Karpas-422 (cell line): ENCODE data around the gene PRKCE. TPM values are rescaled to one million over a fixed set of nuclear protein-coding genes. Genes with fewer than 3 reads are reported as not detected.

Experiments used
- DNase-seq: peaks from one replicate; pipeline ENCODE4 v3.0.0-alpha.2; 2015
- H2AFZ ChIP-seq: fragments of 200-600 bp; sonication (generic); 2 replicates; pipeline ENCODE4 v1.6.1; 2014; ENCODE audit warnings: antibody characterized with exemption, low read length, mixed read lengths
- H3K27ac ChIP-seq: fragments of 200-600 bp; sonication (generic); 2 replicates; pipeline ENCODE4 v1.5.1; 2014; ENCODE audit warnings: mild to moderate bottlenecking, low read length, moderate library complexity
- H3K27me3 ChIP-seq: fragments of 200-600 bp; sonication (generic); 2 replicates; pipeline ENCODE4 v1.6.1; 2014; ENCODE audit warnings: low read length, mixed read lengths
- H3K36me3 ChIP-seq: fragments of 200-600 bp; sonication (generic); 2 replicates; pipeline ENCODE4 v1.6.1; 2014; ENCODE audit warnings: low read length, mixed read lengths; ENCODE audit not compliant: insufficient read depth
- H3K4me1 ChIP-seq: fragments of 200-600 bp; sonication (generic); 2 replicates; pipeline ENCODE4 v1.6.1; 2014; ENCODE audit warnings: mild to moderate bottlenecking, low read length, mixed read lengths
- H3K4me2 ChIP-seq: fragments of 200-600 bp; sonication (generic); 2 replicates; pipeline ENCODE4 v1.6.1; 2014; ENCODE audit warnings: low read length, low read depth, mild to moderate bottlenecking; ENCODE audit not compliant: poor library complexity, severe bottlenecking
- H3K4me3 ChIP-seq: fragments of 200-600 bp; sonication (generic); 2 replicates; pipeline ENCODE4 v1.5.1; 2014; ENCODE audit warnings: mild to moderate bottlenecking, antibody characterized with exemption, low read length, mixed read lengths
- H3K79me2 ChIP-seq: fragments of 200-600 bp; sonication (generic); 2 replicates; pipeline ENCODE4 v1.6.1; 2014; ENCODE audit warnings: mild to moderate bottlenecking, low read length, mixed read lengths
- H3K9ac ChIP-seq: fragments of 200-600 bp; sonication (generic); 2 replicates; pipeline ENCODE4 v1.6.0; 2014; ENCODE audit warnings: low read length
- H3K9me2 ChIP-seq: fragments of 200-600 bp; sonication (generic), shearing (Covaris generic); replicated peaks from 2 replicates; pipeline ENCODE4 v1.6.0; 2014; ENCODE audit warnings: mild to moderate bottlenecking, low read length, moderate library complexity; ENCODE audit not compliant: insufficient read depth
- H3K9me3 ChIP-seq: fragments of 300-700, 200-600 bp; sonication (generic); 2 replicates; pipeline ENCODE4 v1.6.1; 2014; ENCODE audit warnings: low read length, mixed read lengths
- H4K20me1 ChIP-seq: fragments of 200-600 bp; sonication (generic); 2 replicates; pipeline ENCODE4 v1.6.1; 2014; ENCODE audit warnings: mild to moderate bottlenecking, antibody characterized with exemption, low read length, low read depth; ENCODE audit not compliant: insufficient read depth
- total RNA-seq: library from RNA; depleted of rRNA; stranded (reverse); fragments of >200 nt; shearing (Covaris generic); gene quantifications from 2 replicates; pipeline ENCODE4 v1.2.3, GENCODE V29; 2014; ENCODE audit warnings: low replicate concordance

PRKCE gene
- total RNA-seq, 1 experiment from 2014 or later, result 61.8 TPM

DNA sequence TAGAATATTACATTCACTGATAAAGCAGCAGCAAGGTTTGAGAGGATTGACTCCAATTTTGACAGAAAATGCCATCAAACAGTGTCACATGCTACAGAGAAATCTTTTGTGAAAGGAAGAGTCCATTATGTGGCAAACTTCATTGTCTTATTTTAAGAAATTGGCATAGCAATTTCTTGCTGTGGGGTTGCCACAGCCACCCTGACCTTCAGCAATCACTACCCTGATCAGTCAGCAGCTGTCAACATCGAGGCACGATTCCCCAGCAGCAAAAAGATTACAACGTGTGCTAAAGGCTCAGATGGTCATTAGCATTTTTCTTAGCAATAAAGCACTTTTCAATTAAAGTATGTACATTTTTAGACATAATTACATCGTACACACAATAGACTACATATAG is 74.7 kb downstream of the PRKCE start:
- peak; percentile 53 for DNase-seq
- Histone ChIP-seq H4K20me1 (no peaks in the 10 kb centered on the region), H3K4me1 (peaks cover 97% of the 10 kb centered on the region), H3K9me3 (no peaks in the 10 kb centered on the region), H3K4me2 (peak overlapping the region; percentile 68), H3K4me3 (peak overlapping the region; percentile 35), H3K9ac (peak overlapping the region; percentile 43), H2AFZ (no peak overlapping the region), H3K79me2 (peaks cover 94% of the 10 kb centered on the region), H3K9me2 (no peaks in the 10 kb centered on the region), H3K27me3 (no peaks in the 10 kb centered on the region), H3K27ac (peak overlapping the region; percentile 94), H3K36me3 (0 out of 2 replicates have a peak, but pooled peaks cover 4% of the 10 kb centered on the region)

DNA sequence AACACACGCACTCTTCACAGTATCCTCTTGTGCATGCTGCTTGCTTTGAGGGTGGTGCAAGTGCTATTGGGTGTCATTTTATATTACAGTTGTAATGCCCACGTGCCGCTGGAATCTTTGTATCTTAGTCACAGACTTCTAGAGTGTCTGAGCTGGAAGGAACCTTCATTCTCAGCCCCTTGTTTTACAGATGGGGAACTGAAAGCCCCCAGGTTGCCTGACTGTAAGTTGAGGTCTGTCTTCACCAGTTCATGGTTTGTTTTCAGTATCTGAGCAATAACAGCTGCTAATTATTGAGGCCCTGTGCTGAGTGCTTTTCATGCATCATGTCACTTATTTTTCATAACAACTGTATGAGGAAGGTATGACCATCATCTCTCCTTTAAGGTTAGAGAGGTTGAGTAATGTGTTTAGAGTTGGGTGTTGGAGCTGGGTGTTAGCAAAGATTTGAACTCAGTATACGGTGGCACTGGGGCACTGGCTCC is 77.0 kb downstream of the PRKCE start:
- H3K9ac ChIP-seq, result peak overlapping the region; percentile 60
- H3K4me3 ChIP-seq, result peak overlapping the region; percentile 46; the same call in 1 of the 2 replicates
- no peaks in the 10 kb centered on the region for H4K20me1 ChIP-seq
- H3K36me3 ChIP-seq, result peaks cover 4% of the 10 kb centered on the region; the same call in 1 of the 2 replicates
- peak; percentile 84 for DNase-seq
- H3K27ac ChIP-seq, result peak overlapping the region; percentile 94
- peaks cover 99% of the 10 kb centered on the region for H3K79me2 ChIP-seq
- peaks cover 85% of the 10 kb centered on the region for H3K4me1 ChIP-seq
- no peak overlapping the region for H2AFZ ChIP-seq
- H3K4me2 ChIP-seq, result peak overlapping the region; percentile 68
- no peaks in the 10 kb centered on the region for H3K9me3 ChIP-seq
- H3K9me2 ChIP-seq, result no peaks in the 10 kb centered on the region
- no peaks in the 10 kb centered on the region for H3K27me3 ChIP-seq

DNA sequence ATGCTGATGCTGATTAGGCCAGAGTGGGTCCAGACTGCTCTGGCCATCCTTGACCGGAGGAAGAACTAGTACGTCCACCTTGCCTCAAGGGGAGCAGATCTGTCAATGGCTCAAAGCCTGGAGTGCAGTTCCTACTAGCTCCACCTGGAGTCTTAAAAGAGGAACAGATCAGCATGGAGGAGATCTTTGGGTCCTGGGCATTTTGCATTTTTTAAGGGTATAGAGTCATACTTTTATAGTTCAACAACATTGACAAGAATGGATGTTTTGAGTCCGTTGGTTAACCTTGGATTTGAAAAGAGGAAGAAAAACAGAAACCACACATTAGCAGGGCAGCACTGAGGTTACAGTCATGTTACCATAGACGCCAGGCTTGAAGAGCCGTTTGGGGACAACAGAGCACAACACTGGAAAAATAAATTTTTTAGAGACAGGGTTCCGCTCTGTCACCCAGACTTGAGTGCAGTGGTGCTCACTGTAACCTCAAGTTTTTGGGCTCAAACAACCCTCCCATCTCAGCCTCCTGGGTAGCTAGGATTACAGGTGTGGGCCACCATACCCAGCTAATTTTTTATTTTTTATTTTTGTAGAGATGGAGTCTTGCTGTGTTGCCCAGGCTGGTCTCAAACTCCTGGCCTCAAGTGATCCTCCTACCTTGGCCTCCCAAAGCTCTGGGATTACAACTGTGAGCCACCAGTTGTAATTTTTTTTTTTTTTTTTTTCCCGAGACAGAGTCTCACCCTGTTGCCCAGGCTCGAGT is 78.5 kb downstream of the PRKCE start:
- DNase-seq, result peak; percentile 87
- peaks cover 4% of the 10 kb centered on the region; the same call in 1 of the 2 replicates for H3K36me3 ChIP-seq
- no peaks in the 10 kb centered on the region for H3K9me3 ChIP-seq
- peaks cover 7% of the 10 kb centered on the region; the same call in 1 of the 2 replicates for H4K20me1 ChIP-seq
- no peaks in the 10 kb centered on the region for H3K27me3 ChIP-seq
- H2AFZ ChIP-seq, result no peak overlapping the region
- peak overlapping the region; percentile 94 for H3K27ac ChIP-seq
- H3K4me2 ChIP-seq, result peak overlapping the region; percentile 68
- H3K4me1 ChIP-seq, result peaks cover 79% of the 10 kb centered on the region
- H3K79me2 ChIP-seq, result peaks cover 97% of the 10 kb centered on the region
- no peaks in the 10 kb centered on the region for H3K9me2 ChIP-seq
- H3K9ac ChIP-seq, result peak overlapping the region; percentile 60
- peak overlapping the region; percentile 46 for H3K4me3 ChIP-seq

- Histone ChIP-seq H3K9me3 (no peaks in the 10 kb centered on the region), H4K20me1 (peaks cover 10% of the 10 kb centered on the region; the same call in 1 of the 2 replicates), H3K27ac (peak overlapping the region; percentile 94), H3K79me2 (peaks cover 97% of the 10 kb centered on the region), H2AFZ (no peak overlapping the region), H3K9ac (no peak overlapping the region), H3K4me2 (no peak overlapping the region), H3K27me3 (no peaks in the 10 kb centered on the region), H3K36me3 (peaks cover 6% of the 10 kb centered on the region; the same call in 1 of the 2 replicates), H3K9me2 (no peaks in the 10 kb centered on the region), H3K4me1 (peaks cover 79% of the 10 kb centered on the region), H3K4me3 (no peak overlapping the region)
- no peak for DNase-seq
These were observed 79.7 kb downstream of the PRKCE start for GRCh38 chr2:45731141-45731540.

- H3K9me2 ChIP-seq, result no peaks in the 10 kb centered on the region
- peaks cover 97% of the 10 kb centered on the region for H3K79me2 ChIP-seq
- H3K4me3 ChIP-seq, result no peak overlapping the region
- H2AFZ ChIP-seq, result no peak overlapping the region
- peaks cover 6% of the 10 kb centered on the region; the same call in 1 of the 2 replicates for H3K36me3 ChIP-seq
- no peaks in the 10 kb centered on the region for H3K27me3 ChIP-seq
- DNase-seq, result no peak
- H3K9me3 ChIP-seq, result no peaks in the 10 kb centered on the region
- H4K20me1 ChIP-seq, result peaks cover 10% of the 10 kb centered on the region; the same call in 1 of the 2 replicates
- peaks cover 79% of the 10 kb centered on the region for H3K4me1 ChIP-seq
- H3K4me2 ChIP-seq, result no peak overlapping the region
- no peak overlapping the region for H3K9ac ChIP-seq
- no peak overlapping the region for H3K27ac ChIP-seq
These were observed 81.0 kb downstream of the PRKCE start for GRCh38 chr2:45732436-45732835.

DNA sequence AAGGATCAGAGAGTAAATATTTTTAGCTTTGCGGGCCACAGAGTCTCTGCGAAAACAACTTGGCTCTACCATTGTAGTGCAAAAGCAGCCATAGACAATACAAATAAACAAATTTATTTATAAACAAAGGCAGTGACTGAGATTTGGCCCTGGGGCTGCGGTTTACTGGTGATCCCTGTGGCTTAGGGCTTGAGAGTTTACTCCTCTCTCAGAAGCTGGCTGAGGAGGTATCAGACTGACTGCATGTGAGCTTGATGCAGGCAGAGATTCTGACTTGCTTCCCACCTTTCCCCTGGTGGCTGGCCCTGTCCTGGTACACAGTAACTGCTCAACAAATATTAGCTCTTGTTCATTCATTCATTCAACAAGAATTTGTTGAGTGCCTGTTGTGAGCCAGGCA is 81.5 kb downstream of the PRKCE start:
- Histone ChIP-seq H3K9me2 (no peaks in the 10 kb centered on the region), H3K79me2 (peaks cover 99% of the 10 kb centered on the region), H3K4me2 (no peak overlapping the region), H3K4me1 (peaks cover 79% of the 10 kb centered on the region), H3K4me3 (no peak overlapping the region), H3K9ac (no peak overlapping the region), H3K27me3 (no peaks in the 10 kb centered on the region), H3K36me3 (peaks cover 6% of the 10 kb centered on the region; the same call in 1 of the 2 replicates), H4K20me1 (peaks cover 10% of the 10 kb centered on the region; the same call in 1 of the 2 replicates), H3K9me3 (no peaks in the 10 kb centered on the region), H2AFZ (no peak overlapping the region), H3K27ac (no peak overlapping the region)
- DNase-seq, result no peak

GRCh38 chr2:45734336-45734735 is 82.9 kb downstream of the PRKCE start:
- H3K36me3 ChIP-seq, result peaks cover 6% of the 10 kb centered on the region; the same call in 1 of the 2 replicates
- no peak overlapping the region for H3K9ac ChIP-seq
- H3K9me2 ChIP-seq, result no peaks in the 10 kb centered on the region
- no peak overlapping the region for H2AFZ ChIP-seq
- H3K4me3 ChIP-seq, result no peak overlapping the region
- H3K79me2 ChIP-seq, result peaks cover 99% of the 10 kb centered on the region
- DNase-seq, result no peak
- no peaks in the 10 kb centered on the region for H3K27me3 ChIP-seq
- H3K9me3 ChIP-seq, result no peaks in the 10 kb centered on the region
- H4K20me1 ChIP-seq, result peaks cover 10% of the 10 kb centered on the region; the same call in 1 of the 2 replicates
- H3K27ac ChIP-seq, result no peak overlapping the region
- H3K4me1 ChIP-seq, result peaks cover 79% of the 10 kb centered on the region
- no peak overlapping the region for H3K4me2 ChIP-seq

DNA sequence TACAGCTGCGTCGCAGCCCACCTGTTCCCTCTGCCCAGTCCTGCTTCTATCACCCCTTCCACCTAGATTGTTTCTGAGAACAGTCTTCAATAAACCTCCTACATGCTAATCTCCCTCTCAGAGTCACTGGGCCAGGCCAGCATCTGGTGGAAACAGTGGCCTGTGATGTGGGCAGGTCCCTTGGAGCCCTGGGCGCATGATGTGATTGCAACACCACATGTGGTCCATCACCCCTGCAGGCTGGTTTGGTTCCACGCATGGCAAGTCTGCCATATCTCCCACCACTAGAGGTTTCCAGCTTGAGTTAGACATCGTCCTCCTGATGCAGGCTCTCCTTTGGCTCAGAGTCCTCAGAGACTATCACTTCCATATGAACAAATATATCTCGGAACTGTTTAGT is 83.5 kb downstream of the PRKCE start:
- Histone ChIP-seq H3K36me3 (peaks cover 6% of the 10 kb centered on the region; the same call in 1 of the 2 replicates), H3K4me3 (no peak overlapping the region), H3K27ac (peak overlapping the region; percentile 17; the same call in 1 of the 2 replicates), H3K79me2 (peaks cover 99% of the 10 kb centered on the region), H3K9me2 (no peaks in the 10 kb centered on the region), H3K9ac (no peak overlapping the region), H3K4me1 (peaks cover 79% of the 10 kb centered on the region), H3K27me3 (no peaks in the 10 kb centered on the region), H3K9me3 (no peaks in the 10 kb centered on the region), H3K4me2 (no peak overlapping the region), H4K20me1 (peaks cover 10% of the 10 kb centered on the region; the same call in 1 of the 2 replicates), H2AFZ (no peak overlapping the region)
- DNase-seq, result no peak
